Activated T-cell treated with anti-CD3 and anti-CD28 coated beads, Interleukin-2, amount 50 U/mL, for 4 hours (primary cell): Measurements from ENCODE around the gene TRABD2A. TPM values are rescaled to one million over a fixed set of nuclear protein-coding genes. Genes with fewer than 3 reads are reported as not detected.

Source experiments
- ATAC-seq, 2 donors: fragments of 200-7000 bp; cut with Tn5 transposase; one replicate each; pipeline ENCODE4 v1.10.0; 2021
- DNase-seq: peaks from one replicate; pipeline ENCODE4 v3.0.0-alpha.2; 2020
- H3K27me3 Mint-ChIP-seq: one replicate; pipeline ENCODE4 v1.8.0; 2021; ENCODE audit warnings: low read depth, mixed read lengths
- H3K36me3 Mint-ChIP-seq: one replicate; pipeline ENCODE4 v1.8.0; 2022; ENCODE audit warnings: mixed read lengths; ENCODE audit not compliant: insufficient read depth
- H3K4me1 Mint-ChIP-seq: one replicate; pipeline ENCODE4 v1.8.0; 2021; ENCODE audit warnings: low read depth, mixed read lengths
- H3K4me3 Mint-ChIP-seq: one replicate; pipeline ENCODE4 v1.8.0; 2021; ENCODE audit warnings: mild to moderate bottlenecking, moderate library complexity, mixed read lengths
- H3K9me3 Mint-ChIP-seq: one replicate; pipeline ENCODE4 v1.8.0; 2021; ENCODE audit warnings: mixed read lengths
- total RNA-seq, 3 donors: library from RNA; stranded (reverse); gene quantifications; one replicate each; pipeline ENCODE4 v1.2.1, GENCODE V29; 2021

TRABD2A gene
- total RNA-seq, 3 donors from 2014 or later = 21.2 to 29.4 (median 22.2) TPM

- ATAC-seq = peak; percentile 39 to 44
- peaks cover 30% of the 10 kb centered on the region for H3K36me3 Mint-ChIP-seq
Observed at GRCh38 chr2:84840306-84840705, 40.6 kb downstream of the TRABD2A start.

GRCh38 chr2:84839851-84840250 lies 41.0 kb downstream of the TRABD2A start:
- H3K36me3 Mint-ChIP-seq = peaks cover 32% of the 10 kb centered on the region

More at GRCh38 chr2:84840306-84840705, 40.6 kb downstream of the TRABD2A start:
- Mint-ChIP-seq H3K4me1 (peaks cover 82% of the 10 kb centered on the region), H3K4me3 (peak overlapping the region; percentile 74), H3K9me3 (peaks cover 14% of the 10 kb centered on the region), H3K27me3 (no peaks in the 10 kb centered on the region)
- no peak for DNase-seq

GRCh38 chr2:84838434-84839145 lies 42.3 kb downstream of the TRABD2A start:
- no peak for DNase-seq
- Mint-ChIP-seq H3K36me3 (peaks cover 32% of the 10 kb centered on the region), H3K4me1 (peaks cover 77% of the 10 kb centered on the region), H3K27me3 (no peaks in the 10 kb centered on the region), H3K4me3 (no peak overlapping the region), H3K9me3 (peaks cover 14% of the 10 kb centered on the region)
- no peak for ATAC-seq

More at GRCh38 chr2:84839851-84840250, 41.0 kb downstream of the TRABD2A start:
- Mint-ChIP-seq H3K4me3 (peak overlapping the region; percentile 74), H3K9me3 (peaks cover 14% of the 10 kb centered on the region), H3K4me1 (peaks cover 83% of the 10 kb centered on the region), H3K27me3 (no peaks in the 10 kb centered on the region)
- peak; percentile 12 to 19 for ATAC-seq
- peak; percentile 38 for DNase-seq

- Mint-ChIP-seq H3K4me3 (no peak overlapping the region), H3K27me3 (no peaks in the 10 kb centered on the region), H3K9me3 (peaks cover 14% of the 10 kb centered on the region), H3K4me1 (peaks cover 69% of the 10 kb centered on the region), H3K36me3 (peaks cover 32% of the 10 kb centered on the region)
- DNase-seq (no peak), ATAC-seq (no peak)
Observed at GRCh38 chr2:84836215-84836614, 44.7 kb downstream of the TRABD2A start.

GRCh38 chr2:84833481-84834150 lies 47.3 kb downstream of the TRABD2A start:
- ATAC-seq (peak; percentile 23 to 31), DNase-seq (no peak)
- Mint-ChIP-seq H3K36me3 (peaks cover 27% of the 10 kb centered on the region), H3K27me3 (no peaks in the 10 kb centered on the region), H3K9me3 (peaks cover 14% of the 10 kb centered on the region), H3K4me1 (peaks cover 44% of the 10 kb centered on the region), H3K4me3 (peak overlapping the region; percentile 37)

- Mint-ChIP-seq H3K9me3 (peaks cover 14% of the 10 kb centered on the region), H3K36me3 (peaks cover 21% of the 10 kb centered on the region), H3K4me1 (peaks cover 37% of the 10 kb centered on the region), H3K27me3 (no peaks in the 10 kb centered on the region), H3K4me3 (peak overlapping the region; percentile 37)
- ATAC-seq = peak; percentile 61 to 63
- no peak for DNase-seq
Observed at GRCh38 chr2:84832772-84833461, 48.0 kb downstream of the TRABD2A start.

- no peaks in the 10 kb centered on the region for H3K27me3 Mint-ChIP-seq
- no peak overlapping the region for H3K4me3 Mint-ChIP-seq
- peaks cover 24% of the 10 kb centered on the region for H3K4me1 Mint-ChIP-seq
- DNase-seq = no peak
- ATAC-seq = no peak
- H3K36me3 Mint-ChIP-seq = peaks cover 6% of the 10 kb centered on the region
- peaks cover 3% of the 10 kb centered on the region for H3K9me3 Mint-ChIP-seq
Observed at GRCh38 chr2:84830758-84831500, 50.0 kb downstream of the TRABD2A start.

GRCh38 chr2:84830095-84830494 lies 50.8 kb downstream of the TRABD2A start:
- peaks cover 22% of the 10 kb centered on the region for H3K4me1 Mint-ChIP-seq
- peaks cover 3% of the 10 kb centered on the region for H3K36me3 Mint-ChIP-seq
- DNase-seq (no peak), ATAC-seq (no peak)
- H3K4me3 Mint-ChIP-seq = no peak overlapping the region
- H3K27me3 Mint-ChIP-seq = no peaks in the 10 kb centered on the region
- H3K9me3 Mint-ChIP-seq = no peaks in the 10 kb centered on the region

- ATAC-seq (no peak), DNase-seq (no peak)
- H3K4me3 Mint-ChIP-seq = no peak overlapping the region
- H3K27me3 Mint-ChIP-seq = no peaks in the 10 kb centered on the region
- peaks cover 20% of the 10 kb centered on the region for H3K4me1 Mint-ChIP-seq
- H3K9me3 Mint-ChIP-seq = no peaks in the 10 kb centered on the region
- peaks cover 3% of the 10 kb centered on the region for H3K36me3 Mint-ChIP-seq
Observed at GRCh38 chr2:84829693-84830092, 51.2 kb downstream of the TRABD2A start.

GRCh38 chr2:84827978-84828575 lies 52.8 kb downstream of the TRABD2A start:
- peaks cover 4% of the 10 kb centered on the region for H3K36me3 Mint-ChIP-seq

GRCh38 chr2:84823788-84824187 lies 57.1 kb downstream of the TRABD2A start:
- Mint-ChIP-seq H3K27me3 (no peaks in the 10 kb centered on the region), H3K9me3 (no peaks in the 10 kb centered on the region)

More at GRCh38 chr2:84827978-84828575, 52.8 kb downstream of the TRABD2A start:
- H3K9me3 Mint-ChIP-seq = no peaks in the 10 kb centered on the region
- ATAC-seq (no peak), DNase-seq (no peak)
- peaks cover 12% of the 10 kb centered on the region for H3K4me1 Mint-ChIP-seq
- H3K4me3 Mint-ChIP-seq = no peak overlapping the region
- H3K27me3 Mint-ChIP-seq = no peaks in the 10 kb centered on the region

GRCh38 chr2:84823229-84823628 lies 57.7 kb downstream of the TRABD2A start:
- Mint-ChIP-seq H3K27me3 (no peaks in the 10 kb centered on the region), H3K4me1 (peaks cover 28% of the 10 kb centered on the region), H3K9me3 (no peaks in the 10 kb centered on the region), H3K36me3 (peaks cover 17% of the 10 kb centered on the region), H3K4me3 (no peak overlapping the region)
- ATAC-seq (no peak), DNase-seq (no peak)

More at GRCh38 chr2:84823788-84824187, 57.1 kb downstream of the TRABD2A start:
- no peak for DNase-seq
- Mint-ChIP-seq H3K36me3 (peaks cover 17% of the 10 kb centered on the region), H3K4me3 (no peak overlapping the region), H3K4me1 (peaks cover 24% of the 10 kb centered on the region)
- ATAC-seq = no peak

- ATAC-seq (no peak), DNase-seq (no peak)
- Mint-ChIP-seq H3K4me3 (no peak overlapping the region), H3K36me3 (peaks cover 17% of the 10 kb centered on the region), H3K9me3 (no peaks in the 10 kb centered on the region), H3K4me1 (peaks cover 42% of the 10 kb centered on the region), H3K27me3 (no peaks in the 10 kb centered on the region)
Observed at GRCh38 chr2:84821806-84822205, 59.1 kb downstream of the TRABD2A start.
